Common myeloid progenitor, CD34-positive (primary cell): ENCODE data around the gene SNTG2.

Source experiments
- CTCF ChIA-PET: fragments of 350-600 bp; sonication (Branson Sonifier 250); formaldehyde crosslinking; loops from one replicate; lab custom pipeline; 2021; ENCODE audit warnings: antibody characterized with exemption; lab: Charles Lee
- POLR2A ChIA-PET: fragments of 350-600 bp; sonication (Branson Sonifier 250); formaldehyde crosslinking; loops from one replicate; lab custom pipeline; 2021; ENCODE audit warnings: antibody characterized with exemption; lab: Charles Lee
- DNase-seq, 3 donors: peaks; one replicate each; pipeline versions ENCODE4 v3.0.0 to v3.0.0-alpha.2; 2013
- H3K27ac ChIP-seq, 2 experiments: 1 replicate in 1 of 2; 2 replicates in 1 of 2; pipeline ENCODE4 v1.7.0; 2013; ENCODE audit warnings: inconsistent platforms in 2 of 2, low read length in 2 of 2, mild to moderate bottlenecking in 2 of 2, low read depth in 1 of 2, moderate library complexity in 1 of 2; ENCODE audit not compliant: severe bottlenecking in 2 of 2, insufficient read depth in 1 of 2, poor library complexity in 1 of 2
- H3K27me3 ChIP-seq, 5 experiments: replicated peaks in 2 of 5; 1 replicate in 3 of 5; 2 replicates in 2 of 5; pipeline versions ENCODE4 v1.6.1 to v1.7.0; 2013; ENCODE audit warnings: low read length in 4 of 5, mild to moderate bottlenecking in 2 of 5, moderate library complexity in 2 of 5, inconsistent platforms in 1 of 5; ENCODE audit not compliant: insufficient read depth in 5 of 5, control insufficient read depth in 4 of 5
- H3K36me3 ChIP-seq, 4 experiments: 1 replicate in 2 of 4; 2 replicates in 2 of 4; pipeline versions ENCODE4 v1.6.1 to v1.7.0; 2013; ENCODE audit warnings: low read length in 3 of 4, control low read depth in 1 of 4, mild to moderate bottlenecking in 1 of 4; ENCODE audit not compliant: control insufficient read depth in 4 of 4, insufficient read depth in 4 of 4
- H3K4me1 ChIP-seq, 4 experiments: 1 replicate in 3 of 4; 2 replicates in 1 of 4; pipeline versions ENCODE4 v1.6.1 to v1.7.1; 2013; ENCODE audit warnings: low read length in 3 of 4, mild to moderate bottlenecking in 3 of 4, control low read depth in 1 of 4, inconsistent platforms in 1 of 4, moderate library complexity in 1 of 4; ENCODE audit not compliant: control insufficient read depth in 4 of 4, insufficient read depth in 4 of 4; ENCODE audit errors: control extremely low read depth in 1 of 4
- H3K4me3 ChIP-seq, 7 experiments: 1 replicate in 4 of 7; 2 replicates in 3 of 7; pipeline versions ENCODE4 v1.5.1 to v1.7.0; 2013; ENCODE audit warnings: mild to moderate bottlenecking in 7 of 7, low read length in 6 of 7, moderate library complexity in 6 of 7, inconsistent platforms in 2 of 7, low read depth in 2 of 7, control low read depth in 1 of 7; ENCODE audit not compliant: insufficient read depth in 4 of 7, control insufficient read depth in 1 of 7; ENCODE audit errors: extremely low read depth in 1 of 7
- H3K9me3 ChIP-seq, 5 experiments: 1 replicate in 4 of 5; 2 replicates in 1 of 5; pipeline versions ENCODE4 v1.6.1 to v1.7.1; 2013; ENCODE audit warnings: low read length in 4 of 5, mild to moderate bottlenecking in 2 of 5, inconsistent platforms in 1 of 5, low read depth in 1 of 5, moderate library complexity in 1 of 5; ENCODE audit not compliant: control insufficient read depth in 4 of 5, insufficient read depth in 2 of 5; ENCODE audit errors: control extremely low read depth in 1 of 5
- WGBS: methylation state at CpG from one replicate; pipeline ENCODE4 v1.1.5; 2013; ENCODE audit not compliant: insufficient coverage; 5-methylcytosine and 5-hydroxymethylcytosine counted together

Gene SNTG2

GRCh38 chr2:1209246-1209645 is 258.6 kb downstream of the SNTG2 start:
- H3K9me3 ChIP-seq, result peaks cover 0 to 8% (median 0%) of the 10 kb centered on the region in 5 experiments
- H3K27ac ChIP-seq, result no peak overlapping the region
- H3K4me3 ChIP-seq, result no peak overlapping the region
- WGBS, result 96% methylated on average over 4 of the region's 4 CpGs
- H3K36me3 ChIP-seq, result no peaks in the 10 kb centered on the region
- ChIA-PET CTCF (no interaction called here), POLR2A (no interaction called here)
- H3K4me1 ChIP-seq, result no peaks in the 10 kb centered on the region
- DNase-seq, result no peak
- H3K27me3 ChIP-seq, result no peaks in the 10 kb centered on the region

GRCh38 chr2:1209761-1210160 is 259.1 kb downstream of the SNTG2 start:
- Histone ChIP-seq H3K27ac (no peak overlapping the region), H3K27me3 (no peaks in the 10 kb centered on the region), H3K36me3 (no peaks in the 10 kb centered on the region), H3K9me3 (peaks cover 0 to 8% (median 0%) of the 10 kb centered on the region in 5 experiments), H3K4me3 (no peak overlapping the region), H3K4me1 (no peaks in the 10 kb centered on the region)
- WGBS, result 100% methylated on average over 1 of the region's 3 CpGs
- CTCF ChIA-PET, result no interaction called here
- DNase-seq, result no peak
- POLR2A ChIA-PET, result no interaction called here

GRCh38 chr2:1210352-1210751 is 259.7 kb downstream of the SNTG2 start:
- Histone ChIP-seq H3K27ac (no peak overlapping the region), H3K27me3 (no peaks in the 10 kb centered on the region), H3K4me3 (no peak overlapping the region), H3K9me3 (peaks cover 0 to 8% (median 0%) of the 10 kb centered on the region in 5 experiments), H3K4me1 (no peaks in the 10 kb centered on the region), H3K36me3 (no peaks in the 10 kb centered on the region)
- ChIA-PET POLR2A (no interaction called here), CTCF (no interaction called here)
- no peak for DNase-seq
- WGBS, result 98% methylated on average over 3 of the region's 3 CpGs

GRCh38 chr2:1219901-1220573 is 269.4 kb downstream of the SNTG2 start:
- POLR2A ChIA-PET, result interaction anchor here (0.7 kb wide), 1 partner anchor 86 kb away, joined by 3 read pairs; no protein-coding TSS in a partner anchor
- WGBS, result 87% methylated on average over 13 of the region's 13 CpGs
- no peak for DNase-seq
- H3K9me3 ChIP-seq, result no peaks in the 10 kb centered on the region
- H3K4me1 ChIP-seq, result no peaks in the 10 kb centered on the region
- no peak overlapping the region for H3K27ac ChIP-seq
- H3K4me3 ChIP-seq, result no peak overlapping the region
- peaks cover 0 to 3% (median 0%) of the 10 kb centered on the region in 5 experiments for H3K27me3 ChIP-seq
- CTCF ChIA-PET, result no interaction called here
- H3K36me3 ChIP-seq, result no peaks in the 10 kb centered on the region

- no peak overlapping the region for H3K27ac ChIP-seq
- peaks cover 0 to 3% (median 0%) of the 10 kb centered on the region in 5 experiments for H3K27me3 ChIP-seq
- ChIA-PET POLR2A (no interaction called here), CTCF (no interaction called here)
- H3K4me1 ChIP-seq, result no peaks in the 10 kb centered on the region
- H3K36me3 ChIP-seq, result no peaks in the 10 kb centered on the region
- H3K9me3 ChIP-seq, result no peaks in the 10 kb centered on the region
- peak; percentile 12 to 69 (median 22) for DNase-seq
- H3K4me3 ChIP-seq, result no peak overlapping the region
- 96% methylated on average over 5 of the region's 6 CpGs for WGBS
Observed at GRCh38 chr2:1222056-1222455, 271.4 kb downstream of the SNTG2 start.

- no peaks in the 10 kb centered on the region for H3K9me3 ChIP-seq
- no peaks in the 10 kb centered on the region for H3K36me3 ChIP-seq
- ChIA-PET CTCF (no interaction called here), POLR2A (no interaction called here)
- no peaks in the 10 kb centered on the region for H3K4me1 ChIP-seq
- no peak overlapping the region for H3K27ac ChIP-seq
- 98% methylated on average over 8 of the region's 11 CpGs for WGBS
- no peak for DNase-seq
- peaks cover 0 to 3% (median 0%) of the 10 kb centered on the region in 5 experiments for H3K27me3 ChIP-seq
- H3K4me3 ChIP-seq, result no peak overlapping the region
Observed at GRCh38 chr2:1223791-1224190, 273.1 kb downstream of the SNTG2 start.

GRCh38 chr2:1224901-1225300 is 274.3 kb downstream of the SNTG2 start:
- POLR2A ChIA-PET, result no interaction called here
- WGBS, result 83% methylated on average over 1 of the region's 3 CpGs

More at GRCh38 chr2:1224901-1225300, 274.3 kb downstream of the SNTG2 start:
- no peak for DNase-seq
- no peaks in the 10 kb centered on the region for H3K4me1 ChIP-seq
- no peaks in the 10 kb centered on the region for H3K36me3 ChIP-seq
- H3K27me3 ChIP-seq, result peaks cover 0 to 3% (median 0%) of the 10 kb centered on the region in 5 experiments
- H3K9me3 ChIP-seq, result no peaks in the 10 kb centered on the region
- H3K27ac ChIP-seq, result no peak overlapping the region
- CTCF ChIA-PET, result no interaction called here
- H3K4me3 ChIP-seq, result no peak overlapping the region
